ENCODE measurements around the gene PMAIP1. TPM values are rescaled to one million over a fixed set of nuclear protein-coding genes. Genes with fewer than 3 reads are reported as not detected.
A peak's percentile ranks its signal among the peaks of the same experiment; 100 is the strongest.

The PMAIP1 gene
- total RNA-seq, 4 donors from 2014 or later = 1.1 to 2.3 (median 1.6) TPM

DNA sequence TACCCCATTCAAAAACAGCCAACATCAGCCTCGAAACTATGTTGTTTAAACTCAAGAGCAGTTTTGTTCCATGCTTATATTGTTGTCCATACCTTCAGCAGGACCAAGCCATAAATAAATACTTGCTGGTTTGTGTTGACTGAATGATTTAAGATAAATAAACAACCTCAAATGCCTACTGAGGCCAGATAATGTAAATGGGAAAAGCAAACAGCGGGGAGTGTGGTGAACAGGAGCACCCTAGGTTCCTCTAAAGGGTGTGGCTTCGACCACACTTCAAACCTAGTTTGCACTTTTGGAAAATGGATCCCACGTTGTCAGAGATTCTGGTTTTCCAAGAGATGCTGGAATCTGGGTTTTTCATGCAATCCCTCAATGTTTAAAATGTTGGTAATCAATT lies 1.7 kb upstream of the PMAIP1 start:
- Histone ChIP-seq H3K4me3 (replicated peaks in 1 of 3) (no peak overlapping the region), H3K27ac (no peak overlapping the region), H3K9me3 (no peaks in the 10 kb centered on the region), H3K27me3 (no peaks in the 10 kb centered on the region), H3K36me3 (no peaks in the 10 kb centered on the region), H3K4me1 (peaks cover 0 to 10% of the 10 kb centered on the region in 2 donors)
- no peak for TF ChIP-seq POLR2A (IDR thresholded peaks at IDR 0.05)
- TF ChIP-seq CTCF (IDR thresholded peaks at IDR 0.05) = no peak
- intact Hi-C loops (cut with DNase I) = no loop called here
- DNase-seq = no peak
- WGBS, 2 donors = 51 to 56% methylated on average over 4 of the region's 4 CpGs

DNA sequence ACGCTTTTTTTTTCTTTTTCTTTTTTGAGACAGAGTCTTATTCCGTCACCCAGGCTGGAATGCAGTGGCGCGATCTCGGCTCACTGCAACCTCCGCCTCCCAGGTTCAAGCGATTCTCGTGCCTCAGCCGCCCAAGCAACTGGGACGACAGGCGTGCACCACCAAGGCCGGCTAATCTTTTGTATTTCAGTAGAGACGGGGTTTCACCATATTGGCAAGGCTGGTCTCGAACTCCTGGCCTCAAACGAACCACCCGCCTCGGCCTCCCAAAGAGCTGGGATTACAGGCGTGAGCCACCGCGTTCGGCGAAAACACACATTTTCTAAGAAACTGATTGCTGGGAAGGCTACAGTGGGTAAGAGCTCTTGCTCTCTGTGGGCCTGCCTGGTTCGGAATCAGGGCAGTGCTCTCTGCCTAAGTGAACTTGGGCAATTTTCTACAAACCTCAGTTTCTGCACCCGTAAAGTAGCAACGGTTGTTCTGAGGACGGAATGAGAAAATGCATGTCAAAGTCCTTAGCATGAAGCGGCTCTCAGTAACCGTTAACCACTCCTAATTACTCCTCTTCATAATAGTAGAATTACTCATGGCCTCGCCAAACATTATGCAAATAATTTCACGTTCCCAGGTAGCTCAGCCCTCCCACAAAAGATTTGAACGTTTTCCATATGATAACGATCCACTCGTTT lies 1.0 kb upstream of the PMAIP1 start:
- Histone ChIP-seq H3K4me1 (peaks cover 0 to 10% of the 10 kb centered on the region in 2 donors), H3K9me3 (no peaks in the 10 kb centered on the region), H3K36me3 (no peaks in the 10 kb centered on the region), H3K27me3 (no peaks in the 10 kb centered on the region), H3K4me3 (replicated peaks in 1 of 3) (peak overlapping the region in 2 of 3 donors; percentile 46 to 65), H3K27ac (peak overlapping the region in 1 of 3 donors; percentile 44)
- WGBS, 2 donors = 44 to 51% methylated on average over 33 of the region's 33 CpGs
- no peak for TF ChIP-seq CTCF (IDR thresholded peaks at IDR 0.05)
- TF ChIP-seq POLR2A (IDR thresholded peaks at IDR 0.05) = no peak
- intact Hi-C loops (cut with DNase I) = no loop called here
- DNase-seq = no peak

- no peaks in the 10 kb centered on the region for H3K9me3 ChIP-seq
- peak overlapping the region; percentile 14 to 65 (median 25) for H3K4me3 ChIP-seq (replicated peaks in 1 of 3)
- intact Hi-C loops (cut with DNase I) = no loop called here
- peak overlapping the region in 1 of 3 donors; percentile 18 for H3K27ac ChIP-seq
- H3K36me3 ChIP-seq = no peaks in the 10 kb centered on the region
- peaks cover 0 to 13% of the 10 kb centered on the region in 2 donors for H3K4me1 ChIP-seq
- no peaks in the 10 kb centered on the region for H3K27me3 ChIP-seq
- TF ChIP-seq POLR2A (IDR thresholded peaks at IDR 0.05) = no peak
- TF ChIP-seq CTCF (IDR thresholded peaks at IDR 0.05) = no peak
- DNase-seq = peak; percentile 11 to 25
- WGBS, 2 donors = 5 to 10% methylated on average over 19 to 32 of the region's 51 CpGs
Observed at GRCh38 chr18:59900222-59901128, 679 bp downstream of the PMAIP1 start.

DNA sequence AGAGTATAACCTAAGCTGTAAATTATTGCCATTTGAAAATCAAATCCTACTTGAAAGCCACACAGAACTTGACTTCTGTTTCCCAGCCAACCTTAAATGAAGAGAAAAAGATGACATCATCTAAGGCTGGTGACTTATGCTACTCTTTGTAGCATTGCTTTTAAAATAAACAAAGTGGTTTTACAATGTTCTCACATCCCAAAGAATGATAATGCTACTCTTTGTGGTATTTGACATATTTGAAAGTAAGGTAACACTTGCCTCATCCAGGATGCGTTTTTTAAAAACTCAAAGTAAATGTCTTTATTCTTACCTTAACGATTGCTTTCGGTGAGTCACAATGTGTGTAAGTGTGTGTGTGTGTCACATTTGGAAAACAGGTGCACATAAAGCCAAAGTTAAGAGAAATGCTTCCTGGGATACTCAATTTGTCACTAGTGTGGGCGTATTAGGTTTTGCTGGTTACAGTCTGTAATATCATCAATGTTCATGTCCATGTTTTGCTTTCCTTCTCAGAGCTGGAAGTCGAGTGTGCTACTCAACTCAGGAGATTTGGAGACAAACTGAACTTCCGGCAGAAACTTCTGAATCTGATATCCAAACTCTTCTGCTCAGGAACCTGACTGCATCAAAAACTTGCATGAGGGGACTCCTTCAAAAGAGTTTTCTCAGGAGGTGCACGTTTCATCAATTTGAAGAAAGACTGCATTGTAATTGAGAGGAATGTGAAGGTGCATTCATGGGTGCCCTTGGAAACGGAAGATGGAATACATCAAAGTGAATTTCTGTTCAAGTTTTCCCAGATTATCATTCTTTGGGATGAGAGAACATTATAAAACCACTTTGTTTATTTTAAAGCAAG lies 2.6 kb downstream of the PMAIP1 start:
- no peak overlapping the region for H3K27ac ChIP-seq
- WGBS, 2 donors = 87 to 89% methylated on average over 8 of the region's 8 CpGs
- intact Hi-C loops (cut with DNase I) = no loop called here
- no peak overlapping the region for H3K4me3 ChIP-seq (replicated peaks in 1 of 3)
- no peak for DNase-seq
- H3K36me3 ChIP-seq = no peaks in the 10 kb centered on the region
- TF ChIP-seq CTCF (IDR thresholded peaks at IDR 0.05) = no peak
- TF ChIP-seq POLR2A (IDR thresholded peaks at IDR 0.05) = no peak
- no peaks in the 10 kb centered on the region for H3K9me3 ChIP-seq
- peaks cover 0 to 13% of the 10 kb centered on the region in 2 donors for H3K4me1 ChIP-seq
- H3K27me3 ChIP-seq = no peaks in the 10 kb centered on the region

Measured in thyroid gland (tissue), 4 donors.